CD4-positive, alpha-beta memory T cell (primary cell): ENCODE measurements around the gene AK9. TPM values are rescaled to one million over a fixed set of nuclear protein-coding genes. Genes with fewer than 3 reads are reported as not detected.

ENCODE experiments used
- CTCF ChIA-PET: fragments of 350-600 bp; sonication (Branson Sonifier 250); formaldehyde crosslinking; loops from one replicate; lab custom pipeline; 2021; ENCODE audit warnings: inconsistent platforms; ENCODE audit not compliant: partially characterized antibody; lab: Charles Lee
- POLR2A ChIA-PET: fragments of 350-600 bp; sonication (Branson Sonifier 250); formaldehyde crosslinking; loops from one replicate; lab custom pipeline; 2021; ENCODE audit not compliant: partially characterized antibody; lab: Charles Lee
- DNase-seq, 5 donors: peaks; one replicate each; pipeline versions ENCODE4 v3.0.0 to v3.0.0-alpha.2; 2020 to 2022; ENCODE audit warnings: mixed read lengths in 1 of 5
- H3K27ac ChIP-seq: one replicate; pipeline ENCODE4 v1.7.0; 2013; ENCODE audit warnings: low read depth, low read length
- H3K27me3 ChIP-seq: 2 replicates; pipeline ENCODE4 v1.7.0; 2013; ENCODE audit warnings: mild to moderate bottlenecking, low read length, moderate library complexity; ENCODE audit not compliant: insufficient read depth
- H3K36me3 ChIP-seq: 2 replicates; pipeline ENCODE4 v1.7.0; 2013; ENCODE audit warnings: mild to moderate bottlenecking, low read length, moderate library complexity; ENCODE audit not compliant: insufficient read depth
- H3K4me1 ChIP-seq: 2 replicates; pipeline ENCODE4 v1.7.0; 2013; ENCODE audit warnings: mild to moderate bottlenecking, low read length, moderate library complexity; ENCODE audit not compliant: insufficient read depth
- H3K4me3 ChIP-seq, 2 donors: one replicate each; pipeline ENCODE4 v1.7.0; 2013; ENCODE audit warnings: low read length in 2 of 2, mild to moderate bottlenecking in 1 of 2
- H3K9me3 ChIP-seq, 2 donors: one replicate each; pipeline ENCODE4 v1.7.0; 2013; ENCODE audit warnings: low read length in 2 of 2, control low read depth in 1 of 2; ENCODE audit not compliant: control insufficient read depth in 1 of 2
- H3K27ac Mint-ChIP-seq, 7 donors: one replicate each; pipeline ENCODE4 v1.8.0; 2020 to 2021; ENCODE audit warnings: mixed read lengths in 7 of 7, mild to moderate bottlenecking in 6 of 7, inconsistent platforms in 3 of 7, moderate library complexity in 3 of 7
- H3K27me3 Mint-ChIP-seq, 2 donors: one replicate each; pipeline ENCODE4 v1.8.0; 2020 to 2021; ENCODE audit warnings: mixed read lengths in 2 of 2
- H3K36me3 Mint-ChIP-seq, 2 donors: one replicate each; pipeline ENCODE4 v1.8.0; 2020 to 2021; ENCODE audit warnings: mixed read lengths in 2 of 2, inconsistent platforms in 1 of 2, mild to moderate bottlenecking in 1 of 2
- H3K4me1 Mint-ChIP-seq, 4 donors: one replicate each; pipeline ENCODE4 v1.8.0; 2020 to 2021; ENCODE audit warnings: mixed read lengths in 4 of 4, mild to moderate bottlenecking in 1 of 4
- H3K4me3 Mint-ChIP-seq, 8 donors: one replicate each; pipeline ENCODE4 v1.8.0; 2020 to 2021; ENCODE audit warnings: mixed read lengths in 8 of 8, mild to moderate bottlenecking in 7 of 8, moderate library complexity in 6 of 8, inconsistent platforms in 3 of 8
- H3K9me3 Mint-ChIP-seq, 8 donors: one replicate each; pipeline ENCODE4 v1.8.0; 2020 to 2021; ENCODE audit warnings: mixed read lengths in 8 of 8, mild to moderate bottlenecking in 5 of 8, inconsistent platforms in 3 of 8, moderate library complexity in 1 of 8
- intact Hi-C: fragments of 100-400 bp; cut with micrococcal nuclease; formaldehyde crosslinking; loops from one replicate; pipeline ENCODE4 v1.15.1; 2023
- polyA plus RNA-seq, 2 donors: library from polyadenylated mRNA; unstranded; fragments of 300-500 nt; fragmentation: Illumina TruSeq; gene quantifications; one replicate each; pipeline ENCODE4 v1.2.3, GENCODE V29; 2021
- total RNA-seq, 2 experiments: library from RNA; stranded (reverse); gene quantifications; one replicate each; pipeline ENCODE4 v1.2.3, GENCODE V29; 2021

AK9 gene
- total and polyA plus RNA-seq, 4 experiments from 2014 or later = 5.1 to 18.4 (median 12.5) TPM

GRCh38 chr6:109478841-109479624, 212.0 kb downstream of the AK9 start:
- H3K36me3 Mint-ChIP-seq = peaks cover 54 to 70% of the 10 kb centered on the region in 2 donors
- Histone ChIP-seq H3K27me3 (no peaks in the 10 kb centered on the region), H3K9me3 (no peaks in the 10 kb centered on the region), H3K27ac (peak overlapping the region; percentile 50), H3K4me3 (peak overlapping the region in 1 of 2 donors; percentile 3), H3K36me3 (peaks cover 27% of the 10 kb centered on the region), H3K4me1 (peaks cover 77% of the 10 kb centered on the region)
- H3K27ac Mint-ChIP-seq = peak overlapping the region; percentile 69 to 95 (median 92)
- H3K4me3 Mint-ChIP-seq = peak overlapping the region; percentile 73 to 97 (median 89)
- intact Hi-C loops = no loop called here
- H3K4me1 Mint-ChIP-seq = peaks cover 65 to 85% (median 75%) of the 10 kb centered on the region in 4 donors
- POLR2A ChIA-PET = interaction anchor here (1.1 to 9.3 kb wide), 5 partner anchors 13 to 212 kb away, joined by 3 to 132 read pairs (median 54); partner anchors contain the start of genes AK9, CD164, FIG4 and MICAL1
- CTCF ChIA-PET = interaction anchor here (0.7 to 5.5 kb wide), 9 partner anchors 15 to 96 kb away, joined by 3 to 29 read pairs (median 5); partner anchors contain the start of genes CD164, PPIL6 and SMPD2
- no peaks in the 10 kb centered on the region for H3K27me3 Mint-ChIP-seq
- H3K9me3 Mint-ChIP-seq = no peaks in the 10 kb centered on the region
- peak in 3 of 5 donors; percentile 43 to 60 (median 43) for DNase-seq

- DNase-seq = no peak
- ChIA-PET CTCF (interaction anchor here (0.7 to 5.5 kb wide), 5 partner anchors 14 to 96 kb away, joined by 3 to 29 read pairs (median 4); partner anchors contain the start of genes PPIL6 and SMPD2), POLR2A (interaction anchor here (1.2 to 9.3 kb wide), 4 partner anchors 14 to 96 kb away, joined by 4 to 132 read pairs (median 77); partner anchors contain the start of genes CD164, MICAL1, PPIL6 and SMPD2)
- H3K27ac ChIP-seq = peak overlapping the region; percentile 50
- Mint-ChIP-seq H3K36me3 (peaks cover 58 to 77% of the 10 kb centered on the region in 2 donors), H3K4me3 (peak overlapping the region; percentile 73 to 97 (median 89)), H3K9me3 (no peaks in the 10 kb centered on the region), H3K4me1 (peaks cover 63 to 84% (median 74%) of the 10 kb centered on the region in 4 donors), H3K27me3 (no peaks in the 10 kb centered on the region), H3K27ac (peak overlapping the region; percentile 69 to 95 (median 92))
- H3K36me3 ChIP-seq = peaks cover 32% of the 10 kb centered on the region
- intact Hi-C loops = no loop called here
- H3K27me3 ChIP-seq = no peaks in the 10 kb centered on the region
- peak overlapping the region; percentile 22 for H3K4me3 ChIP-seq
- peaks cover 72% of the 10 kb centered on the region for H3K4me1 ChIP-seq
- H3K9me3 ChIP-seq = no peaks in the 10 kb centered on the region
Observed at GRCh38 chr6:109478222-109478805, 212.7 kb downstream of the AK9 start.

GRCh38 chr6:109477725-109478124, 213.3 kb downstream of the AK9 start:
- H3K4me1 ChIP-seq = peaks cover 76% of the 10 kb centered on the region
- H3K4me3 Mint-ChIP-seq = peak overlapping the region; percentile 73 to 97 (median 89)

GRCh38 chr6:109477184-109477583, 213.8 kb downstream of the AK9 start:
- Mint-ChIP-seq H3K36me3 (peaks cover 68 to 85% of the 10 kb centered on the region in 2 donors), H3K4me1 (peaks cover 68 to 92% (median 81%) of the 10 kb centered on the region in 4 donors), H3K9me3 (no peaks in the 10 kb centered on the region), H3K4me3 (peak overlapping the region; percentile 73 to 97 (median 89)), H3K27ac (peak overlapping the region; percentile 32 to 92 (median 80)), H3K27me3 (no peaks in the 10 kb centered on the region)
- POLR2A ChIA-PET = interaction anchor here (2.4 kb wide), 1 partner anchor 21 kb away, joined by 12 read pairs; the partner anchor contains the start of gene MICAL1
- DNase-seq = no peak
- intact Hi-C loops = no loop called here
- no peak overlapping the region for H3K27ac ChIP-seq
- H3K4me3 ChIP-seq = no peak overlapping the region
- peaks cover 43% of the 10 kb centered on the region for H3K36me3 ChIP-seq
- no peaks in the 10 kb centered on the region for H3K27me3 ChIP-seq
- H3K4me1 ChIP-seq = peaks cover 79% of the 10 kb centered on the region
- H3K9me3 ChIP-seq = no peaks in the 10 kb centered on the region
- CTCF ChIA-PET = no interaction called here

More at GRCh38 chr6:109477725-109478124, 213.3 kb downstream of the AK9 start:
- H3K27ac ChIP-seq = peak overlapping the region; percentile 27
- Mint-ChIP-seq H3K27ac (peak overlapping the region; percentile 43 to 92 (median 80)), H3K9me3 (no peaks in the 10 kb centered on the region), H3K36me3 (peaks cover 62 to 83% of the 10 kb centered on the region in 2 donors), H3K27me3 (no peaks in the 10 kb centered on the region), H3K4me1 (peaks cover 66 to 90% (median 79%) of the 10 kb centered on the region in 4 donors)
- H3K9me3 ChIP-seq = no peaks in the 10 kb centered on the region
- no peak for DNase-seq
- ChIA-PET CTCF (interaction anchor here (1.1 to 5.5 kb wide), 2 partner anchors 13 to 23 kb away, joined by 3 to 29 read pairs; no protein-coding TSS in a partner anchor), POLR2A (interaction anchor here (7.2 to 9.3 kb wide), 3 partner anchors 21 to 95 kb away, joined by 54 to 132 read pairs (median 100); partner anchors contain the start of genes CD164, MICAL1, PPIL6 and SMPD2)
- peak overlapping the region in 1 of 2 donors; percentile 22 for H3K4me3 ChIP-seq
- H3K27me3 ChIP-seq = no peaks in the 10 kb centered on the region
- intact Hi-C loops = no loop called here
- peaks cover 38% of the 10 kb centered on the region for H3K36me3 ChIP-seq

- H3K36me3 Mint-ChIP-seq = peaks cover 67 to 86% of the 10 kb centered on the region in 2 donors
- Histone ChIP-seq H3K27me3 (no peaks in the 10 kb centered on the region), H3K4me3 (no peak overlapping the region), H3K27ac (no peak overlapping the region), H3K4me1 (peaks cover 63% of the 10 kb centered on the region), H3K9me3 (no peaks in the 10 kb centered on the region), H3K36me3 (peaks cover 54% of the 10 kb centered on the region)
- no peaks in the 10 kb centered on the region for H3K9me3 Mint-ChIP-seq
- ChIA-PET CTCF (no interaction called here), POLR2A (interaction anchor here (2.4 kb wide), 1 partner anchor 20 kb away, joined by 12 read pairs; the partner anchor contains the start of gene MICAL1)
- intact Hi-C loops = no loop called here
- DNase-seq = no peak
- H3K4me3 Mint-ChIP-seq = peak overlapping the region in 2 of 8 donors; percentile 20 to 60
- peaks cover 61 to 90% (median 73%) of the 10 kb centered on the region in 4 donors for H3K4me1 Mint-ChIP-seq
- H3K27me3 Mint-ChIP-seq = no peaks in the 10 kb centered on the region
- peak overlapping the region in 5 of 7 donors; percentile 21 to 53 (median 42) for H3K27ac Mint-ChIP-seq
Observed at GRCh38 chr6:109475625-109476024, 215.4 kb downstream of the AK9 start.

- H3K27me3 ChIP-seq = no peaks in the 10 kb centered on the region
- no peaks in the 10 kb centered on the region for H3K9me3 ChIP-seq
- peaks cover 57 to 84% (median 68%) of the 10 kb centered on the region in 4 donors for H3K4me1 Mint-ChIP-seq
- H3K4me1 ChIP-seq = peaks cover 57% of the 10 kb centered on the region
- no peak for DNase-seq
- no peak overlapping the region for H3K4me3 ChIP-seq
- peaks cover 60% of the 10 kb centered on the region for H3K36me3 ChIP-seq
- no peaks in the 10 kb centered on the region for H3K27me3 Mint-ChIP-seq
- POLR2A ChIA-PET = interaction anchor here (2.4 kb wide), 1 partner anchor 19 kb away, joined by 12 read pairs; the partner anchor contains the start of gene MICAL1
- peaks cover 67 to 88% of the 10 kb centered on the region in 2 donors for H3K36me3 Mint-ChIP-seq
- H3K9me3 Mint-ChIP-seq = no peaks in the 10 kb centered on the region
- peak overlapping the region in 2 of 8 donors; percentile 5 to 31 for H3K4me3 Mint-ChIP-seq
- intact Hi-C loops = no loop called here
- no peak overlapping the region for H3K27ac ChIP-seq
- CTCF ChIA-PET = interaction anchor here (0.6 kb wide), 1 partner anchor 222 kb away, joined by 3 read pairs; no protein-coding TSS in a partner anchor
- peak overlapping the region in 6 of 7 donors; percentile 24 to 89 (median 55) for H3K27ac Mint-ChIP-seq
Observed at GRCh38 chr6:109474995-109475394, 216.0 kb downstream of the AK9 start.
